WI38 (cell line): Measurements from ENCODE around the gene GMEB2.

Experiments used
- H3K4me3 ChIP-seq: 2 replicates; pipeline ENCODE4 v1.5.1; 2011; ENCODE audit warnings: low read depth, mild to moderate bottlenecking, control low read depth, low read length
- CTCF ChIP-seq: IDR thresholded peaks from 2 replicates; pipeline ENCODE4 v1.5.1; 2012; ENCODE audit warnings: low read depth, mild to moderate bottlenecking, control low read depth, low read length

Gene GMEB2

GRCh38 chr20:63592661-63593060, 34.2 kb downstream of the GMEB2 start:
- TF ChIP-seq CTCF: no peak

GRCh38 chr20:63591786-63592355, 35.0 kb downstream of the GMEB2 start:
- no peak for TF ChIP-seq CTCF
- no peak overlapping the region for H3K4me3 ChIP-seq

More at GRCh38 chr20:63592661-63593060, 34.2 kb downstream of the GMEB2 start:
- no peak overlapping the region for H3K4me3 ChIP-seq

GRCh38 chr20:63591147-63591533, 35.8 kb downstream of the GMEB2 start:
- H3K4me3 ChIP-seq: no peak overlapping the region
- TF ChIP-seq CTCF: no peak

- no peak overlapping the region for H3K4me3 ChIP-seq
- TF ChIP-seq CTCF: no peak
These were observed 36.4 kb downstream of the GMEB2 start for GRCh38 chr20:63590218-63591146.

- TF ChIP-seq CTCF: no peak
- H3K4me3 ChIP-seq: no peak overlapping the region
These were observed 37.4 kb downstream of the GMEB2 start for GRCh38 chr20:63589261-63590217.

- no peak for TF ChIP-seq CTCF
- H3K4me3 ChIP-seq: no peak overlapping the region
These were observed 38.3 kb downstream of the GMEB2 start for GRCh38 chr20:63588641-63589041.
